ENCODE data around the gene DNPEP. TPM values are rescaled to one million over a fixed set of nuclear protein-coding genes. Genes with fewer than 3 reads are reported as not detected.
"Not testable (repeated sequence)": the region's sequence is repeated elsewhere in the genome, so short reads cannot be mapped to it uniquely, and the experiment has no call there.

Gene DNPEP
- total RNA-seq, 1 experiment from 2014 or later = 81.3 TPM

- H3K9me3 Mint-ChIP-seq (ENCODE audit: unreplicated experiment) = no peaks in the 10 kb centered on the region
- no TSS peak for BruUV-seq (replicated peaks)
Observed at GRCh38 chr2:219410390-219410789, 22.7 kb upstream of the DNPEP start.

GRCh38 chr2:219409619-219410018 lies 21.9 kb upstream of the DNPEP start:
- no TSS peak for BruUV-seq (replicated peaks)
- TF ChIP-seq CTCF (IDR thresholded peaks at IDR 0.05; ENCODE audit: unreplicated experiment) = no peak
- ChIA-PET CTCF (interaction anchor here (1.1 to 1.9 kb wide), 2 partner anchors 98 to 120 kb away, joined by 5 to 8 read pairs; no protein-coding TSS in a partner anchor), POLR2A (interaction anchor here (0.6 kb wide), 1 partner anchor 1270 kb away, joined by 3 read pairs; no protein-coding TSS in a partner anchor)
- Mint-ChIP-seq H3K4me1 (ENCODE audit: insufficient read depth, unreplicated experiment) (peaks cover 6% of the 10 kb centered on the region), H3K27ac (ENCODE audit: low read depth, unreplicated experiment) (no peak overlapping the region), H3K36me3 (ENCODE audit: insufficient read depth, unreplicated experiment) (no peaks in the 10 kb centered on the region), H3K27me3 (ENCODE audit: insufficient read depth, unreplicated experiment) (no peaks in the 10 kb centered on the region), H3K9me3 (ENCODE audit: unreplicated experiment) (no peaks in the 10 kb centered on the region), H3K4me3 (ENCODE audit: unreplicated experiment) (no peak overlapping the region)
- intact Hi-C loops (cut with micrococcal nuclease) = no loop called here
- no peak for DNase-seq (ENCODE audit: unreplicated experiment)

More at GRCh38 chr2:219410390-219410789, 22.7 kb upstream of the DNPEP start:
- Mint-ChIP-seq H3K36me3 (ENCODE audit: insufficient read depth, unreplicated experiment) (no peaks in the 10 kb centered on the region), H3K27me3 (ENCODE audit: insufficient read depth, unreplicated experiment) (no peaks in the 10 kb centered on the region), H3K27ac (ENCODE audit: low read depth, unreplicated experiment) (no peak overlapping the region), H3K4me3 (ENCODE audit: unreplicated experiment) (no peak overlapping the region), H3K4me1 (ENCODE audit: insufficient read depth, unreplicated experiment) (peaks cover 6% of the 10 kb centered on the region)
- POLR2A ChIA-PET = interaction anchor here (0.6 kb wide), 1 partner anchor 1269 kb away, joined by 3 read pairs; no protein-coding TSS in a partner anchor
- CTCF ChIA-PET = interaction anchor here (1.1 to 1.9 kb wide), 2 partner anchors 97 to 120 kb away, joined by 5 to 8 read pairs; no protein-coding TSS in a partner anchor
- DNase-seq (ENCODE audit: unreplicated experiment) = no peak
- intact Hi-C loops (cut with micrococcal nuclease) = no loop called here
- no peak for TF ChIP-seq CTCF (IDR thresholded peaks at IDR 0.05; ENCODE audit: unreplicated experiment)

- Mint-ChIP-seq H3K4me1 (ENCODE audit: insufficient read depth, unreplicated experiment) (peaks cover 6% of the 10 kb centered on the region), H3K36me3 (ENCODE audit: insufficient read depth, unreplicated experiment) (no peaks in the 10 kb centered on the region)
Observed at GRCh38 chr2:219408631-219409030, 20.9 kb upstream of the DNPEP start.

GRCh38 chr2:219408204-219408603 lies 20.5 kb upstream of the DNPEP start:
- Mint-ChIP-seq H3K27ac (ENCODE audit: low read depth, unreplicated experiment) (no peak overlapping the region), H3K4me1 (ENCODE audit: insufficient read depth, unreplicated experiment) (peaks cover 6% of the 10 kb centered on the region), H3K9me3 (ENCODE audit: unreplicated experiment) (no peaks in the 10 kb centered on the region), H3K4me3 (ENCODE audit: unreplicated experiment) (no peak overlapping the region), H3K27me3 (ENCODE audit: insufficient read depth, unreplicated experiment) (no peaks in the 10 kb centered on the region), H3K36me3 (ENCODE audit: insufficient read depth, unreplicated experiment) (no peaks in the 10 kb centered on the region)
- ChIA-PET POLR2A (no interaction called here), CTCF (interaction anchor here (0.7 to 1.2 kb wide), 2 partner anchors 119 to 971 kb away, joined by 4 read pairs; no protein-coding TSS in a partner anchor)
- intact Hi-C loops (cut with micrococcal nuclease) = no loop called here
- DNase-seq (ENCODE audit: unreplicated experiment) = no peak
- TF ChIP-seq CTCF (IDR thresholded peaks at IDR 0.05; ENCODE audit: unreplicated experiment) = no peak
- BruUV-seq (replicated peaks) = no TSS peak

More at GRCh38 chr2:219408631-219409030, 20.9 kb upstream of the DNPEP start:
- Mint-ChIP-seq H3K9me3 (ENCODE audit: unreplicated experiment) (no peaks in the 10 kb centered on the region), H3K27ac (ENCODE audit: low read depth, unreplicated experiment) (no peak overlapping the region), H3K27me3 (ENCODE audit: insufficient read depth, unreplicated experiment) (no peaks in the 10 kb centered on the region), H3K4me3 (ENCODE audit: unreplicated experiment) (no peak overlapping the region)
- POLR2A ChIA-PET = no interaction called here
- CTCF ChIA-PET = interaction anchor here (1.2 kb wide), 1 partner anchor 119 kb away, joined by 4 read pairs; no protein-coding TSS in a partner anchor
- BruUV-seq (replicated peaks) = no TSS peak
- DNase-seq (ENCODE audit: unreplicated experiment) = no peak
- intact Hi-C loops (cut with micrococcal nuclease) = no loop called here
- no peak for TF ChIP-seq CTCF (IDR thresholded peaks at IDR 0.05; ENCODE audit: unreplicated experiment)

GRCh38 chr2:219407343-219407742 lies 19.6 kb upstream of the DNPEP start:
- POLR2A ChIA-PET; BruUV-seq (replicated peaks); H3K4me3 Mint-ChIP-seq (ENCODE audit: unreplicated experiment); intact Hi-C loops (cut with micrococcal nuclease); DNase-seq (ENCODE audit: unreplicated experiment); H3K27ac Mint-ChIP-seq (ENCODE audit: low read depth, unreplicated experiment); H3K27me3 Mint-ChIP-seq (ENCODE audit: insufficient read depth, unreplicated experiment); H3K4me1 Mint-ChIP-seq (ENCODE audit: insufficient read depth, unreplicated experiment); H3K9me3 Mint-ChIP-seq (ENCODE audit: unreplicated experiment); H3K36me3 Mint-ChIP-seq (ENCODE audit: insufficient read depth, unreplicated experiment): not testable (repeated sequence)
- CTCF ChIA-PET = interaction anchor here (0.7 to 1.2 kb wide), 2 partner anchors 118 to 120 kb away, joined by 3 to 4 read pairs; no protein-coding TSS in a partner anchor

All from MCF 10A (cell line).